NCI-H1417 (cell line): ENCODE results near the gene COL9A2.

Experiments
- DNase-seq, 3 experiments: peaks; one replicate each; lab custom pipeline; 2025; lab: John Stamatoyannopoulos, UW

Gene COL9A2

GRCh38 chr1:40257688-40258444, 59.2 kb downstream of the COL9A2 start, which contains the start of gene ZMPSTE24:
TSS of gene ZMPSTE24 (plus strand) at chr1:40258236. CDS start at chr1:40258272, 36 bp downstream.
- DNase-seq, result peak; percentile 95 to 99 (median 96)

GRCh38 chr1:40257313-40257687, 59.8 kb downstream of the COL9A2 start:
- peak in 1 of 3 experiments; percentile 77 for DNase-seq

- DNase-seq, result peak in 1 of 3 experiments; percentile 25
These were observed 60.5 kb downstream of the COL9A2 start for GRCh38 chr1:40256401-40257084.

GRCh38 chr1:40255231-40255630, 61.9 kb downstream of the COL9A2 start:
- DNase-seq, result no peak

GRCh38 chr1:40252601-40253000, 64.5 kb downstream of the COL9A2 start:
- DNase-seq, result no peak

- no peak for DNase-seq
These were observed 65.6 kb downstream of the COL9A2 start for GRCh38 chr1:40251456-40251855.
